Neuronal stem cell (in vitro differentiated cells): ENCODE results near the gene SMOC2.

Experiments used
- DNase-seq: peaks from one replicate; pipeline ENCODE4 v3.0.0-alpha.2; 2013; ENCODE audit warnings: low spot score
- H2AFZ ChIP-seq: one replicate; pipeline ENCODE4 v1.6.1; 2013; ENCODE audit warnings: mild to moderate bottlenecking, low read length, inconsistent platforms
- H2AK5ac ChIP-seq: 2 replicates; pipeline ENCODE4 v1.6.1; 2013; ENCODE audit warnings: low read depth, mild to moderate bottlenecking, inconsistent platforms, low read length, moderate library complexity, mixed read lengths
- H2BK120ac ChIP-seq: 2 replicates; pipeline ENCODE4 v1.6.1; 2013; ENCODE audit warnings: low read depth, mild to moderate bottlenecking, inconsistent platforms, low read length, moderate library complexity, mixed read lengths
- H2BK12ac ChIP-seq: one replicate; pipeline ENCODE4 v1.6.1; 2013; ENCODE audit warnings: low read length, inconsistent platforms
- H2BK15ac ChIP-seq: 2 replicates; pipeline ENCODE4 v1.6.1; 2013; ENCODE audit warnings: mild to moderate bottlenecking, low read length, inconsistent platforms, mixed read lengths
- H2BK5ac ChIP-seq: one replicate; pipeline ENCODE4 v1.6.1; 2013; ENCODE audit warnings: inconsistent platforms, mild to moderate bottlenecking, low read length, moderate library complexity
- H3K14ac ChIP-seq: one replicate; pipeline ENCODE4 v1.6.1; 2013; ENCODE audit warnings: low read length, inconsistent platforms
- H3K18ac ChIP-seq: 2 replicates; pipeline ENCODE4 v1.6.1; 2013; ENCODE audit warnings: low read length, inconsistent platforms
- H3K23ac ChIP-seq: 2 replicates; pipeline ENCODE4 v1.6.1; 2013; ENCODE audit warnings: low read depth, mild to moderate bottlenecking, mixed read lengths, low read length, inconsistent platforms; ENCODE audit not compliant: poor library complexity
- H3K27ac ChIP-seq: replicated peaks from 3 replicates; pipeline ENCODE4 v1.5.1; 2013; ENCODE audit warnings: low read length, inconsistent platforms
- H3K27me3 ChIP-seq, 3 experiments: 2 replicates each; pipeline ENCODE4 v1.6.1; 2013; ENCODE audit warnings: low read length in 3 of 3, mild to moderate bottlenecking in 2 of 3, inconsistent platforms in 1 of 3, low read depth in 1 of 3, mixed read lengths in 1 of 3, moderate library complexity in 1 of 3; ENCODE audit not compliant: control insufficient read depth in 3 of 3, insufficient read depth in 3 of 3
- H3K36me3 ChIP-seq, 2 donors: replicated peaks in 1 of 2; 2 replicates each; pipeline ENCODE4 v1.6.1; 2013; ENCODE audit warnings: low read length in 2 of 2; ENCODE audit not compliant: control insufficient read depth in 2 of 2, insufficient read depth in 2 of 2
- H3K4ac ChIP-seq: 2 replicates; pipeline ENCODE4 v1.6.1; 2013; ENCODE audit warnings: inconsistent platforms, mild to moderate bottlenecking, low read length, moderate library complexity
- H3K4me1 ChIP-seq, 2 donors: 1 replicate in 1 of 2; 2 replicates in 1 of 2; pipeline ENCODE4 v1.6.1; 2013; ENCODE audit warnings: low read length in 2 of 2, low read depth in 1 of 2; ENCODE audit not compliant: control insufficient read depth in 2 of 2, insufficient read depth in 1 of 2
- H3K4me2 ChIP-seq: one replicate; pipeline ENCODE4 v1.6.1; 2013; ENCODE audit warnings: mild to moderate bottlenecking, low read length, inconsistent platforms; ENCODE audit not compliant: insufficient read depth, poor library complexity, severe bottlenecking
- H3K4me3 ChIP-seq, 2 donors: 2 replicates each; pipeline ENCODE4 v1.5.1; 2013; ENCODE audit warnings: low read length in 2 of 2, mild to moderate bottlenecking in 2 of 2, inconsistent platforms in 1 of 2, moderate library complexity in 1 of 2
- H3K79me1 ChIP-seq: one replicate; pipeline ENCODE4 v1.6.1; 2013; ENCODE audit warnings: low read depth, mild to moderate bottlenecking, inconsistent platforms, low read length, moderate library complexity
- H3K9ac ChIP-seq: one replicate; pipeline ENCODE4 v1.6.1; 2013; ENCODE audit warnings: mild to moderate bottlenecking, low read depth, low read length, inconsistent platforms; ENCODE audit not compliant: poor library complexity
- H3K9me3 ChIP-seq, 2 donors: replicated peaks in 1 of 2; 2 replicates each; pipeline versions ENCODE3 to v1.6.1; 2013; ENCODE audit warnings: low read length in 2 of 2, mild to moderate bottlenecking in 2 of 2, inconsistent platforms in 1 of 2, low read depth in 1 of 2, mixed read lengths in 1 of 2, moderate library complexity in 1 of 2; ENCODE audit not compliant: control insufficient read depth in 2 of 2, insufficient read depth in 1 of 2
- H4K8ac ChIP-seq: one replicate; pipeline ENCODE4 v1.6.1; 2013; ENCODE audit warnings: low read depth, mild to moderate bottlenecking, inconsistent platforms, low read length, moderate library complexity
- H4K91ac ChIP-seq: one replicate; pipeline ENCODE4 v1.6.1; 2013; ENCODE audit warnings: low read length, low read depth, mild to moderate bottlenecking, inconsistent platforms; ENCODE audit not compliant: poor library complexity
- WGBS, 2 donors: extraction: QIAGEN DNeasy Blood & Tissue Kit; methylation state at CpG; one replicate each; pipeline ENCODE4 v1.1.7; 2013; ENCODE audit warnings: missing lambda C conversion rate in 2 of 2, mixed read lengths in 1 of 2; ENCODE audit not compliant: insufficient read length in 2 of 2, insufficient replicate concordance in 1 of 2; ENCODE audit errors: extremely low coverage in 2 of 2; 5-methylcytosine and 5-hydroxymethylcytosine counted together

Gene SMOC2

DNA sequence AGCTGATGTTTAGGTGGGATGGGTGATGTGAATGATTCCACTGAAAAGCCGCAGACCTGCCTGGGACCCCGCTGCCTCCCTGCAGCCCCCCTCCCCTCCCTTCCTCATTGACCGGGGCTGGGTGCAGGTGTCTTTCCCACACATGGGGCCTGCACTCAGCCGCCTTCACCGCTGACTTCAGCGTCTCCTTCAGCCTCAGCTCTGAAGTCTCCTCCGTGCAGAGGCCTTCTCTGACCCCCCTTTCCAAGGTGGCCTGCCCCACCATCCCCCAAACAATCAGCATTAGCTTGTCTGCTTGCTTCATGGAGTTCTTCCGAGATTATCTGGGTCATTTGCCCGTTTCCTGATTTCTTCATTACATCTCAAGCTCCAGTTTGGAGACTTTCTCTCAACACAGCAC lies 140.7 kb downstream of the SMOC2 start:
- H2BK15ac ChIP-seq: no peak overlapping the region
- no peak for DNase-seq
- WGBS, 2 donors: no CpG with 5 or more reads among the region's 9 CpGs
- H2AFZ ChIP-seq: no peak overlapping the region
- H3K79me1 ChIP-seq: no peaks in the 10 kb centered on the region
- peaks cover 3 to 5% of the 10 kb centered on the region in 2 donors for H3K4me1 ChIP-seq
- no peak overlapping the region for H3K27ac ChIP-seq
- H2BK120ac ChIP-seq: no peak overlapping the region
- H3K14ac ChIP-seq: no peak overlapping the region
- no peak overlapping the region for H4K8ac ChIP-seq
- no peaks in the 10 kb centered on the region for H3K9me3 ChIP-seq
- H3K9ac ChIP-seq: no peak overlapping the region
- H4K91ac ChIP-seq: no peak overlapping the region
- H3K23ac ChIP-seq: no peak overlapping the region
- H2BK5ac ChIP-seq: no peak overlapping the region
- H3K18ac ChIP-seq: no peak overlapping the region
- no peak overlapping the region for H3K4me2 ChIP-seq
- H2BK12ac ChIP-seq: no peak overlapping the region
- no peaks in the 10 kb centered on the region for H3K27me3 ChIP-seq
- no peak overlapping the region for H3K4me3 ChIP-seq
- H2AK5ac ChIP-seq: no peak overlapping the region
- no peaks in the 10 kb centered on the region for H3K36me3 ChIP-seq
- H3K4ac ChIP-seq: no peak overlapping the region

DNA sequence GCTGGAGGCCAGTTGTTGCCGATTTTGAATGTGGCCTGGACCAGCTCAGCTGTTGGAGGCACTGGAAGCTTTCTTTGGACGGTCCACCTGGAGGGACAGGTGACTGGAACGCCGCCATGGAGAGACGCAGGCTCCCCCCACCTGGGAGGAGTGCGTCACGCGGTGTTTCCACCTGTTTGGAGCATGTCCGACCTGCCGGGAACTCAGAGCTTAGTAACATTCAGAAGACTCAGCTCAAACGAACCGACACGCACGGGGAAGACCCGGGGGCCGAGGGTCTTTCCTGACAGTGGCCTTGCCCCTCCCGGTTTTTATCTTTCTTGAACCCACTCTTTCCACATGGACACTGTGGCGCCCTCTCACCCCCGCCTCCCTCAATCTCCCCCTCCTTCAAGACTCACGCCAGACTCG lies 141.6 kb downstream of the SMOC2 start:
- Histone ChIP-seq H2BK5ac (no peak overlapping the region), H3K9ac (no peak overlapping the region), H3K23ac (no peak overlapping the region), H2AFZ (no peak overlapping the region), H2BK120ac (no peak overlapping the region), H2BK15ac (no peak overlapping the region), H3K9me3 (no peaks in the 10 kb centered on the region), H3K4me1 (peaks cover 3 to 7% of the 10 kb centered on the region in 2 donors), H2BK12ac (no peak overlapping the region), H3K79me1 (no peaks in the 10 kb centered on the region), H4K91ac (no peak overlapping the region), H3K4me2 (no peak overlapping the region), H3K4ac (no peak overlapping the region), H3K14ac (no peak overlapping the region), H2AK5ac (no peak overlapping the region), H3K18ac (peak overlapping the region; percentile 35), H3K4me3 (no peak overlapping the region), H3K27ac (no peak overlapping the region), H3K27me3 (no peaks in the 10 kb centered on the region), H3K36me3 (no peaks in the 10 kb centered on the region), H4K8ac (no peak overlapping the region)
- no peak for DNase-seq
- WGBS, 2 donors: no CpG with 5 or more reads among the region's 21 CpGs

GRCh38 chr6:168583126-168583525 lies 142.1 kb downstream of the SMOC2 start:
- Histone ChIP-seq H2BK5ac (no peak overlapping the region), H2AK5ac (no peak overlapping the region), H3K27ac (no peak overlapping the region), H3K14ac (no peak overlapping the region), H3K4me2 (no peak overlapping the region), H3K9me3 (no peaks in the 10 kb centered on the region), H3K23ac (no peak overlapping the region), H3K4ac (no peak overlapping the region), H2BK120ac (no peak overlapping the region), H2BK15ac (no peak overlapping the region), H3K36me3 (no peaks in the 10 kb centered on the region), H2AFZ (no peak overlapping the region), H3K79me1 (no peaks in the 10 kb centered on the region), H3K4me1 (peaks cover 3 to 7% of the 10 kb centered on the region in 2 donors), H3K18ac (peak overlapping the region; percentile 84), H4K8ac (no peak overlapping the region), H2BK12ac (no peak overlapping the region), H3K4me3 (no peak overlapping the region), H3K27me3 (no peaks in the 10 kb centered on the region), H3K9ac (no peak overlapping the region), H4K91ac (no peak overlapping the region)
- no peak for DNase-seq
- WGBS, 2 donors: no CpG with 5 or more reads among the region's 6 CpGs

GRCh38 chr6:168583821-168584220 lies 142.8 kb downstream of the SMOC2 start:
- H4K8ac ChIP-seq: no peak overlapping the region
- no peak overlapping the region for H3K4me2 ChIP-seq
- no peaks in the 10 kb centered on the region for H3K27me3 ChIP-seq
- H2BK15ac ChIP-seq: no peak overlapping the region
- no peak overlapping the region for H3K4ac ChIP-seq
- H3K23ac ChIP-seq: no peak overlapping the region
- WGBS, 2 donors: no CpG with 5 or more reads among the region's 9 CpGs
- H3K36me3 ChIP-seq: no peaks in the 10 kb centered on the region
- no peak overlapping the region for H2BK5ac ChIP-seq
- H3K9ac ChIP-seq: no peak overlapping the region
- H3K18ac ChIP-seq: no peak overlapping the region
- H3K9me3 ChIP-seq: no peaks in the 10 kb centered on the region
- H2AFZ ChIP-seq: no peak overlapping the region
- no peaks in the 10 kb centered on the region for H3K79me1 ChIP-seq
- H3K4me3 ChIP-seq: no peak overlapping the region
- no peak overlapping the region for H4K91ac ChIP-seq
- H2BK120ac ChIP-seq: no peak overlapping the region
- no peak overlapping the region for H2BK12ac ChIP-seq
- H3K14ac ChIP-seq: no peak overlapping the region
- H3K4me1 ChIP-seq: peaks cover 0 to 7% of the 10 kb centered on the region in 2 donors
- no peak for DNase-seq
- H3K27ac ChIP-seq: no peak overlapping the region
- H2AK5ac ChIP-seq: no peak overlapping the region
